Ovary (tissue), 3 donors: ENCODE results near the gene BCAS4.

ENCODE experiments used
- CTCF ChIP-seq, 3 donors: fragments of 450-650 bp in 2 of 3; fragments of 200-600 bp in 1 of 3; IDR thresholded peaks; one replicate each; pipeline versions ENCODE4 v1.5.1 to v1.8.0; 2016 to 2022; ENCODE audit warnings: antibody characterized with exemption in 3 of 3, mild to moderate bottlenecking in 1 of 3
- EP300 ChIP-seq: sonication (generic); formaldehyde crosslinking; IDR thresholded peaks from one replicate; pipeline ENCODE4 v1.6.1; 2017; ENCODE audit warnings: antibody characterized with exemption
- POLR2A ChIP-seq: fragments of 450-650 bp; IDR thresholded peaks from one replicate; pipeline ENCODE4 v1.6.1; 2017; ENCODE audit warnings: antibody characterized with exemption, mild to moderate bottlenecking, moderate library complexity
- donor health status: DM: no; HTN: no; CAD: no.

GRCh38 chr20:50872560-50873425, 77.9 kb downstream of the BCAS4 start:
- TF ChIP-seq CTCF (IDR thresholded peaks at IDR 0.05) (no peak), POLR2A (no peak), EP300 (no peak)
